GM12891 (cell line): ENCODE data around the gene VTI1A.

Experiments
- POLR2A ChIP-seq: IDR thresholded peaks from 2 replicates; pipeline ENCODE4 v1.6.1; 2011; ENCODE audit warnings: low read depth, low read length, control low read depth
- POLR2AphosphoS5 ChIP-seq: IDR thresholded peaks from 2 replicates; pipeline ENCODE4 v1.6.1; 2011; ENCODE audit warnings: low read depth, low read length, control low read depth
- SPI1 ChIP-seq: IDR thresholded peaks from 2 replicates; pipeline ENCODE4 v1.6.1; 2011; ENCODE audit warnings: low read depth, low read length, control low read depth

- no peak for TF ChIP-seq POLR2A
- TF ChIP-seq SPI1, result no peak
- TF ChIP-seq POLR2AphosphoS5, result no peak
Measured at GRCh38 chr10:112816891-112817290, 369.9 kb downstream of the VTI1A start.
